Measurements from ENCODE around the gene GSTO1.

Gene GSTO1

DNA sequence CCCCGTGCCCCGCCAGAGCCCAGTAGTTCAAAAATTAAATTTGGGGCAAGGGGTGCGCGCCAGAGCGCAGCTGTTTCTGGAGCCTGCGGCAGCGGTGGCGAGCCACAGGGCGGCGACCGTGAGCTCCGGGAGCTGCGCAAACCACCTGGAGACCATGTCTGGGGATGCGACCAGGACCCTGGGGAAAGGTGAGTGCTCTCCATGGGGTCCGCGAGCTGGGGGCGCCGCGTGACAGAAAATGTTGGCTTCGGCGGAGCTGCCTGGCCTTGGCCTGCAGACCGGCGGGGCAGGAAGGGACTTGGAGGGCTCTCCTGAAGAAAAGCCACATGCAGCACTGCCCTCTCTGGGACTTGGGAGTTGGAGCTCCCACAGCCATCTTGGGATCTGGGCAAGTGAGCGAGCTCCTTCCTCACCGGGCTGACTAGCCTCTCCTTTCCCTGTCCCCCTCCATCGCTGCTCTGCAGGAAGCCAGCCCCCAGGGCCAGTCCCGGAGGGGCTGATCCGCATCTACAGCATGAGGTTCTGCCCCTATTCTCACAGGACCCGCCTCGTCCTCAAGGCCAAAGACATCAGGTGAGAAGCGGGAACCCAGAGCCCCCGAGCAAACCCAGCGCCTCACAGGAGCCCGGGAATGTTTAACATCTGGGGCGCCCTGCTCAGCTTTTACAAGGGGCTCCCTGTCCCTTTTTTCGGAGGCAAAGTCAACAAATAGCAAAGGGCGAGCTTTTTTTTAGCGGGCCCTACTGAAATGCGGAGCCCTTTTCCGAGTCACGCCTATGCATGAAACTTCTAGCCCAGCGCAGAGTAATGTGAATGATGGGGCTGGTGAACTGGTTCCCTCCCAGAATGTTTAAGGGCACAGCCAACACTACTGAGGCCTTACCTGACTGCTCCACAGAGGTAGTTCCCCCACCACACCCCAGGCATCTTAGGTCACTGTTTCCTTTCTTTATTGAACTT lies 20.4 kb downstream of the GSTO1 start:
- DNase-seq (ENCODE audit: low spot score) = peak; percentile 38

DNA sequence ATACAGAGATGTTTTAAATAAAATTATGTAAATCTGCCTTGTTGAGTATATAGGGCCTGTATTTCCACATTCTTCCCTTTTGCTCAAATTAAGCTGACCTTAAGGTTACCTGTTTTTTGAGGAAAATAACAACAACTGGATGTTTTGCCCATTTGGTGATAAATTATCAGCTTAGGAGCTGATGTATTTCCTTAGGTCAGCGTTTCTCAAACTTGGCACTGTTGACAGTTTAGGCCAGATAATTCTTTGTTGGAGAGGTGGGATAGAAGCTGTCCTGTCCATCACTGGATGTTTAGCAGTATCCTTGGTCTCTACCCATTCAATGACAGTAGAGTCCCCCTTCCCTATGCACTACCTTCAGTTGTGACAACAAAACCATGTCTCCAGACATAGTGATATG lies 21.5 kb downstream of the GSTO1 start:
- no peak for DNase-seq (ENCODE audit: low spot score)

DNA sequence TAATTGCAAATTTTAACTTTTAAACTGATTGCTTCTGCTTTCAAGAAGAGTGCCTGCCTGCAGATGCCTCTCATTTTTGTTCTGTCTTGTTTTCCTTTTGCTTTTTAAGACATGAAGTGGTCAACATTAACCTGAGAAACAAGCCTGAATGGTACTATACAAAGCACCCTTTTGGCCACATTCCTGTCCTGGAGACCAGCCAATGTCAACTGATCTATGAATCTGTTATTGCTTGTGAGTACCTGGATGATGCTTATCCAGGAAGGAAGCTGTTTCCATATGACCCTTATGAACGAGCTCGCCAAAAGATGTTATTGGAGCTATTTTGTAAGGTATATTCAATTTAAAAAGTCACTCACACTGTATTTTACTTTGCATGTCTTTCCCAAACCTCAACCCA lies 23.1 kb downstream of the GSTO1 start:
- DNase-seq (ENCODE audit: low spot score) = no peak

DNA sequence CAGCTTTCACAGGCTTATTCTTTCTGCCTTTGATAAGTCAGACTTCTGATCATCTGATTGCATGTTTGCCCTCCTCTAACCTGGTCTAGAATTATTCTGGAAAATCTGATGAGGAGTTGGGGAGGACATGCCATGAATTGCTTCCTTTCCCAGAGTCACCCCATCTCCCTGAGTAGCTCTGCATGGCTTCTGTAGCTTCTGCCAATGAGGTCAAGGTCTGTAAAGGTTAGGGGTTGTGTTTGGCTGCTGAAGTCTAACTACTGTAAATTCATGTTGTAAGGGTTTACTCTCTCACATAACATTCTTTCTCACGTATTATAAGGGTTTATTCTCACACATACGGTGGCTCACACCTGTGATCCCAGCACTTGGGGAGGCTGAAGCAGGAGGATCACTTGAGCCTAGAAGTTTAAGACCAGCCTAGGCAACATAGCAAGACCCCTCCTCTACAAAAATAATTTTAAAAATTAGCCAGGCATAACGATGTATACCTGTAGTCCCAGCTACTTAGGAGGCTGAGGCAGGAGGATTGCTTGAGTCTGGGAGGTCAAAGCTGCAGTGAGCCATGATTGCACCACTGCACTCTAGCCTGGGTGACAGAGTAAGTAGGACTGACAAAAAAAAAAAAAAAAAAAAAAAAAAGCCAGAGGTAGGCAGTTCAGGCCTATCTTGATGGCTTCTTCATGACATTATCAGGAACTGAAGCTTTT lies 25.0 kb downstream of the GSTO1 start:
- DNase-seq (ENCODE audit: low spot score) = no peak

DNA sequence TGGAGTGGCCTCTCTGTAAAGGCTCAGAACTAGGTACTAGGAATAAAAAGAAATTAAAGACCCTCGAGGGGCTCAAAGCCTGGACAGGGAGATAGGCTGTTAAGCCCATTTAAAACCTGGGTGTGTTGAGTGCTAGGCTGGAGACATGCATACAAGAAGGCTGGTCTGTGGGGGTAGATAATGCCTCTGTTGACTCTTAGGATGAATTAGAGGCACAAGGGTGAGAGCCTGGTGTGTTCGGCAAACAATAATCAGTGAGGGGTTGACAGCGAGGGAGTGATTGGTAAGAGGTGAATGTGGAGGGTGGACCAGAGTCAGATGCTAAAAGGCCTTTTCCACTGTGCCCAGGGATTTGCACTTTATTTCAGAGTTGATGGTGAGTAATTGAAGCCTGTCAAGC lies 27.0 kb downstream of the GSTO1 start:
- no peak for DNase-seq (ENCODE audit: low spot score)

DNA sequence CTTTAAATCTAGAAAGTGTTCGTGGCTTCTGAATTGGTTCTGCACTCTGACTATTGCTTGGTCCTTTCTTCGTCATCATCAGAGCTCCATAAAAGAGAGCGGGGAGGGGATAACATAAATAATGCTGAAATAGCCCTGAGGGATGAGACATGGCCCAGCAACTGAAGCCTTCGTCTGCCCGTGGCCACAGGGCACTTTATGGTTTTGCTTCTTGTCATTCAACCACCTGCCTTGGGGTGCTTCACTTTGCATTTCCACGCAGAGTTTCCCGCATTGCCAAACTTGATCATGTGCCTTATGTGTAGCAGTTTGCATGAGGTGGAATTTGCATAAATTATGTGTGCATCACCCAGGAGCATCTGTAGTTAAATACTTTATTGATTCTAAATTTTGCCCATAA lies 30.2 kb downstream of the GSTO1 start:
- DNase-seq (ENCODE audit: low spot score) = peak; percentile 32

DNA sequence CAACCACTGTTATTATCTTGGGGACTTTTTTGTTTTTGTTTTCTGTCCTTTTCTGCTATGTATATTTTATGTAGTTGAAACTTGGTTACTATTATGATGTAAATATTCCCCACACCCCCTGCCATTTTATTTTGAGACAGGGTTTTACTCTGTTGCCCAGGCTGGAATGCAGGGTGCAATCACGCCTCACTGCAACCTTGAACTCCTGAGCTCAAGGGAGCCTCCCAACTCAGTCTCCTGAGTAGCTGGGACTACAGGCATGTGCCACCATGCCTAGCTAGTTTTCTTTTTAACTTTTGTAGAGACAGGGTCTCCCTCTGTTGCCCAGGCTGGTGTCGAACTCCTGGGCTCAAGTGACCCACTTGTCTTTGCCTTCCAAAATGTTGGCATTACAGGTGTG lies 32.2 kb downstream of the GSTO1 start:
- no peak for DNase-seq (ENCODE audit: low spot score)

DNA sequence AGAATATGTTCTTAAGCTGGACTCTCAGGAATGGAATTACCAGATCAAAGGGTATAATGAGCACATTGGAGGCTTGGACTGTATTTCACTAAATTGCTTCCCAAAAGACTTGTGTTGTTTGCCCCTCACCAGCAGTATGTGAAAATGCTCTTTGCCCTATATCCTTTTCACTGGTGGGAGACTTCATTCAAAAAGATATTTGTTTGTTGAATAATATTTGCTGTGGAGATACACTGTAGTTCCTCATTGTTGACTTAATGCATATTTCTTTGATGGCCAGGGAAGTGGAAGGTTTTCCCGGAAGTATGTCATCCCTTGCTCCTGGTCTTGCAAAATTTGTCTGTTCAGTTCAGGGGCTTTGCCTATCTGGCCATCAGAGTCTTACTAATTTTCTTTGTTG lies 33.7 kb downstream of the GSTO1 start:
- DNase-seq (ENCODE audit: low spot score) = no peak

DNA sequence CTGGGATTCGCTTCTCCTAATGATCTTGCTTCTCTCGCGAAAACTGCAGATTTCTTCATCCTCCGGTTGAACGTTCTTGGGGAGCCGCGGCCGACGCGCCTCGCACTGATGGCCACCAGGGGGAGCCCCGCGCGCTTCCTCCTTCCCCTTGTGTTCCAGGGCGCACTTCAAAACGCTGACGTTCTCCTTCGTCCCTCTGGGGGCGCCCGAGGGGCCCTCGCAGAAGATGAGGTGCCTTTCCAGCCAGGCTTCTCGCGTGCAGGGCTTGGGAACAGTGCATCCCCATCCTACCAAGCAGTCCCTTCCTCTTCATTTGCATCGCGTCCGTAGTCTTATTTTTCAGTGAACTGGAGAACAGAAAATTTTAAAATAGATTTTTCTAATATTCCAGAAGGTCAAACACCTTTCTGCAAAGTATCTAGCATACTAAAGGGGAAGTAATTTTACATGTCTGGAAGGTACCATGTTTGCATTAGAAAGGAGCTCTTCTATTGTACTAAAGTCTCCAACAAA lies 36.8 kb downstream of the GSTO1 start:
- peak; percentile 91 for DNase-seq (ENCODE audit: low spot score)

DNA sequence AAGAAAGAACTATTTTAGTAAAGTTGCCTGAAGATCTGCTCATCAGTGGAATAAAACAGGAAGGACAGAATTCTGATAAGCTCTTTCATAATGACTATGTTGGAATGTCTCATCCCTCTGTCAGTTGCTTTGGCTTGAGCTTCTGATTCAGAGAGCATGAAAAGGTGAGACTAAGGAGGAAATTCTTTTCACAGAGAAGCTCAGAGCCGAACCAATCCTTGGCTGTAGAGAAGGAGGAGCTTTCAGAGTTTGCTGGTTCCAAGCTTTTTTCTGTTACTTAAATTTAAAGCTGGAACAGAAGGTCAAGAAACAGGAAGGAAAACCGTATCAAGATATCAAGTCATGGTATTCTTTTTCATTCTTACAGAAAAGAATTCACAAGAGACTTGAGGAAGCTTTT lies 38.3 kb downstream of the GSTO1 start:
- no peak for DNase-seq (ENCODE audit: low spot score)

DNA sequence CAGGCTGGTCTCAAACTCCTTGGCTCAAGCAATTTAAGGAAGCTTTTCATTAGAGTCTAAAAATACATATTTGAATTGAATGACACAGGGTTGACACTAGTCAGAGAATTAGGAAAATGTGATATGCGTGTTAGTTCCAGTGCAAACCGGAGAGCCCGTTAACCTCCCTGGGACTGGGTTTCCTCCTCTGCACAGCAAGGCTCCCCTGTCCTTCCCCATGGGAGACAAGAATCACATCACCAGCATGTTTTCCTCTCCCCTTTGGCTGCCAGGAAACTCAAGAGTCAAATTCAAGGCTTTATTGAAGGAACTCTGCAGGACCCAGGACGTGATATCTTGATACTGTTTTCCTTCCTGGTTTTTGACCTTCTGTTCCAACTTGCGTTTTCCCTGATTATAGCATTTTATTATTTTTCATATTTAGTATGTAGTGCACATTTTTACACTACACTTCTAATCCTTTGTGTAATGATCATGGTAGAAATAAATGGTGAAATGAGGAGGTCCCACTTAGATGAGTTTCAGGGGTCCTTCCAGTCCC lies 39.2 kb downstream of the GSTO1 start:
- DNase-seq (ENCODE audit: low spot score) = no peak

DNA sequence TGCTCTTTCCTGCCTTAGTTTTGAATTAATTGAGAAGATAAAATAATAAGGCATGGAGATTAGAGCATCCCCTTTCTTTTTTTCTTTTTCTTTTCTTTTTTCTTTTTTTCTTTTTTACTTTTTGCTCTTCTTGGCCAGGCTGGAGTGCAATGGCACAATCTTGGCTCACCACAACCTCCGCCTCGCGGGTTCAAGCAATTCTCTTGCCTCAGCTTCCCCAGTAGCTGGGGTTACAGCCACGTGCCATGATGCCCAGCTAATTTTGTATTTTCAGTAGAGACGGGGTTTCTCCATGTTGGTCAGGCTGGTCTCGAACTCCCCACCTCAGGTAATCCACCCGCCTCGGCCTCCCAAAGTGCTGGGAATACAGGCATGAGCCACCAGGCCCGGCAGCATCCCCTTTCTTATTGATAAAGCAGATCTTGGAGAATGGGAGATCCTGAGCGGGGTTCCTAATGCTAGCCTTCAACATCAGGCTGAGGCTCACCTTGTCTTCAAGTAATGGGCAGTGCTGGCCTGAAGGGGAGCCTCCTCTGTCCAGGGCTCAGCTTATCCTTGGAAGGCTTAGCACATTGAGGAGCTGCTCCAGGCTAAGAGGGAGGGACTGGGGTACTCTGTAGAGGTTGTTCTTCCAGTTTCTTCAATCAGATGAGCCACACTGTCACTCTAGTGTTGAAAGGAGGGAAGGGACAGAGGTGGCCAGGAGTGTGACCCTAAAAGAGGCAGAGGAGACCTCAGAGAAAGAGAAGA lies 42.2 kb downstream of the GSTO1 start:
- no peak for DNase-seq (ENCODE audit: low spot score)

DNA sequence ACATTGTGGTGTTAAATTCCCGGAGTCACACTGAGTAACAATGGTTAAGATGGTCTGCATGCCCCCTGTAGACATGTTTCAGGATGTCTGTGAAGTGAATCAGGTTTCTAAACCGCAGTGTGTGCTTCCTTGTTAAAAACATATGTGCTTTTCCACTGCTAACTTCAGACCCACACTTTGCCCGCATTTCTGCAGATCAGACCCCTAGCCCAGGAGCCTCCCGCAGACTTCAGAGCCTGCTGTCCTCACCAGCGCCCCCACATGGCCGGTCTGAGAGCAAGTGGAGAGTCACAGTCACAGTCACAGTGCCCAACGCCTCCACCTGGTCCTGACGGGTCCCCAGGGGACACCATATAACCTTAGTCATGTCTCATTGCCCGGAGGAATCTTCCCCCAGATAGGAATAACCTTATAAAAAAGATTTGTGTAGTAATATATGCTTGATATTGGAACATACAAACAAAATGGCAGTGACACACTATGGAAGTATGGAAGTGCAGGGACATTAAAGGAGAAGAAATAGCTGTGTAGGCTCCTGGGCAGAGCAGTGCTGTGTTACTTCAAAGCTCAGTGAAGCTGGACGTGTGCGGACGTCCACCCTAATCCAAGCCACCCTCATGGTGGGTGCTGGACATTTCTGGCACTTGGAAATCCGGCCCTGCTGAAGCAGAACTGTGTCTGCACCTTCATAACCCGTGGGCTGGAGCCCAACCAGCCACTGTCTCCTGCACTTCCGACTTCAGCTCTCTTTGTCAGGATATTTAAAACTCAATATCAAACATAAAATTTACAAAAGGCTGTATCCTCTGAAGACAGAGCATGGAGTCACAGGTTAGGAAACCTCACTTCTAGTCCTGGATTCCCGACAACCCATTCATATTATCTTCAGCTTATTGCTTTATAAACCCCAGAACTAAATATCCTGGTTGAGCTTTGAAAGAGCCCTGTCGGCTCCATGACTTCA lies 43.3 kb downstream of the GSTO1 start:
- peak; percentile 72 for DNase-seq (ENCODE audit: low spot score)

DNA sequence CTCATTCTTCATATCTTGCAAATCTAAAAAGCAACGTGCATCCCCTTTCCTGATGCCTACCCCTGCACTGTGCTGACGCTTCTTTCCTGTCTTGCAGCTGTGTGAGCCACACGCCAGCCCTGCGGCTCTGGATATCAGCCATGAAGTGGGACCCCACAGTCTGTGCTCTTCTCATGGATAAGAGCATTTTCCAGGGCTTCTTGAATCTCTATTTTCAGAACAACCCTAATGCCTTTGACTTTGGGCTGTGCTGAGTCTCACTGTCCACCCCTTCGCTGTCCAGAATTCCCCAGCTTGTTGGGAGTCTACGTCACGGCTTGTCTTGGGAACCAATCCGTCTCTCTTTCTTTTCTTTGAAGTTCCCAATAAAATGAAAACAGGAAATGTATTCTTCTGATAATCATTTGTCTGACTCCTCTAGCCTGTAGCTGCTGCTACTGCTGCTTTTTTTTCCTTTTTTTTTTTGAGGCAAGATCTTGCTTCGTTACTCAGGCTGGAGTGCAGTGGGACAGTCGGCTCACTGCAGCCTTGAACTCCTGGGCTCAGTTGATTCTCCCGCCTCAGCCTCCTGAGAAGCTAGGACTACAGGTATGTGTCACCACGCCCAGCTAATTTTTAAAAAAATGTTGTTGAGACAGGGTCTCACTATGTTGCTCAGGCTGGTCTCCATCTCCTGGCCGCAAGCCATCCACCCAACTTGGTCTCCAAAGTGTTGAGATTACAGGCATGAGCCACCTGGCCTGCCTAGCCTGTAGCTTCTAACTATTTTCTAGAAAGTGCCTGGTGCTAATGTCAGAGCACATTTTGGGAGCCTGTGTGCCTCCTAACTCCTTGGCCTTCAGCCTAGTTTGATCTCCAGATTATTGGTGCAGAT lies 44.6 kb downstream of the GSTO1 start:
- DNase-seq (ENCODE audit: low spot score) = no peak

DNA sequence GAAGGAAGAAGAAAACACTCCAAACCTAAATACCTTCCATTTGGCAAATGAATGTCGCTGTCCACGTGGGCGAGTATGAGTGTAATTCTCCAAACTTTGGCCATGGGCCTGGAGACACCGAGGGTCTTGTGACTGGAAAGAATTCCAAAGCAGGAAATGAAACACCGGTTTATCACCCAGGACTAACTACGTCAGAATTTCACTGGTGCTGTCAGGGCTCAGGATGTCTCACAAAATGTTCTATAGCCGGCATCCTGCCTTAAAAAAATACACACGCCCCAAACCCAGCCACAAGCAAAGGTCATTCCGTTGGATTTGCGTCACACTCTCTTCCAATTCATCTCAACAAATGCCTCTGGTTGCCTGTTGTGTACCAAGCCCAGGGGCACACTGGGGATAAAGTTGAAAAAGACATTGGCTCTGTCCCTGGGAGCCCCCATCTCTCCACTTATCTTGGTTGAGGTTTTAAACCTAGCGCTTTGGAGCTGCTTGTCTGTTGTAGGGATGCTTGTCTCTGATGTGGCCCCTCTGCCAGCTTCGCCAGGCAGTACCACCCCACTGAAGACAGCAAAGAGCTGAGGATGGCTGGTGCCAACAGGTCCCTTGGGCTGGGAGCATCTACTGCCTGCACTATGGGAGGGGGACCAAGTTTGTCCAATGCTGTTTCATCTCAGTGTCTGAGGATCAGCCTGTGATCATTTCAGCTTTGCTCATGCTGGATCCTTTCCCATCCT lies 45.5 kb downstream of the GSTO1 start:
- no peak for DNase-seq (ENCODE audit: low spot score)

DNA sequence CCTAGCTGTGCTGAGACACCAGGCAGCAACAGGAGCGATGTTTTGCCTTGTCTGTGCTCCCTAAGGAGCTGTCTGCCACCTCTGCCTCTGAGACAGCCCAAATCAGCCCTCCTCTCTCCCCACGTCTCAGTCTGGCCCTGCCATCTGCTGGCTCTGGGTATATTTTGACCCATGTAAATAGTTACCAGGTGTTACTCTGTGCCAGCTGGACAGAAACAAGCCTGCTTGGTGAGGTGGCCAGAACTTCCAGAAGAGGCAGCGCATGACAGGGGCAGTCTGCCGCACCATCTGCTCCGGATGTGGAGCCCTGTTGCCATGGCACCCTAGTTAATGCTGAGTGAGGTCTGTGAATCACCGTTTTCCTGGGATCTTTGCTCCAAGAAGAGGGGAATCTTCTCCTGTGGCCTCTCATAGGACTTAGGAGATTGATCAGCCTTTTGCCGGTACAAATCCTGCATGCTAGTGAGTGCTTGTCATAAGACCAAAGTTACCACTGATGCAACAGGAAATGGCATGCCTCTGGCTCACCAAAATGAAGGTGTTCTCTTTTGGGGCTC lies 46.1 kb downstream of the GSTO1 start:
- peak; percentile 68 for DNase-seq (ENCODE audit: low spot score)

DNA sequence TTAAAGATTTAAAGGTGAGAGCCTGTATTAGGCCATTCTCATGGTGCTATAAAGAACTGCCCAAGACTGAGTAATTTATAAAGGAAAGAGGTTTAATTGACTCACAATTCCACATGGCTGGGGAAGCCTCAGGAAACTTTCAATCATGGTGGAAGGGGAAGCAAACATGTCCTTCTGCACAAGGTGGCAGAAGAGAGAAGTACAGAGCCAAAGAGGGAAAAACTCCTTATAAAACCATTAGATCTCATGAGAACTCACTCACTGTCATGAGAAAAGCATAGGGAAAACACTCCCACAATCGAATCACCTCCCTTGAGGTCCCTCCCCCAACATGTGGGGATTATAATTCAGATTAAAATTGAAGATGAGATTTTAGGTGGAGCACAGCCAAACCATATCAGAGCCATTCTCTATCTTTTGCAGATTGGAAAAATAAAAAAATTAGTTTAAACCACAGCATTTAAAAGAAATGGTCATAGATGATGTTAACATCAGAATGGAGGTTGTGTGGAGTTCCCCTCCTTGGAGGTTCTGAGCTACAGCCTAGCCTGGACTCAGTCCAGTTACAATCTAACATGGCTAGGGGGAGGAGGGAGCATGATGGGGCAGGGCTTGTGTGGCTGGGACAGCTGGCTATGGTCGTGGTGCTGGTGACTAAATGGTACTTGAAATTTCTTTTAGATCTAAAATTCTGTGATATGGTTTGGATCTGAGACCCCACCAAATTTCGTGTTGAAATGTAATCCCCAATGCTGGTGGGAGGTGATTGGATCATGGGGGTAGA lies 47.4 kb downstream of the GSTO1 start:
- no peak for DNase-seq (ENCODE audit: low spot score)
